Activated gamma-delta T cell (primary cell): ENCODE measurements around the gene RAD50.
"Not testable (repeated sequence)": the region's sequence is repeated elsewhere in the genome, so short reads cannot be mapped to it uniquely, and the experiment has no call there.

ENCODE experiments used
- DNase-seq: peaks from one replicate; lab custom pipeline; 2025; lab: John Stamatoyannopoulos, UW

The RAD50 gene

GRCh38 chr5:132557478-132558172 lies 848 bp downstream of the RAD50 start:
- no peak for DNase-seq

- DNase-seq, result no peak
Measured at GRCh38 chr5:132559383-132560060, 2.7 kb downstream of the RAD50 start.

GRCh38 chr5:132561601-132562000 lies 4.8 kb downstream of the RAD50 start:
- DNase-seq, result no peak

GRCh38 chr5:132564555-132564954 lies 7.8 kb downstream of the RAD50 start:
- DNase-seq, result not testable (repeated sequence)

GRCh38 chr5:132566657-132567056 lies 9.9 kb downstream of the RAD50 start:
- no peak for DNase-seq

- DNase-seq, result no peak
Measured at GRCh38 chr5:132576123-132576522, 19.3 kb downstream of the RAD50 start.

GRCh38 chr5:132584560-132584959 lies 27.8 kb downstream of the RAD50 start:
- not testable (repeated sequence) for DNase-seq

- DNase-seq, result no peak
Measured at GRCh38 chr5:132586063-132586462, 29.3 kb downstream of the RAD50 start.

- no peak for DNase-seq
Measured at GRCh38 chr5:132589467-132589866, 32.7 kb downstream of the RAD50 start.

GRCh38 chr5:132591145-132591544 lies 34.4 kb downstream of the RAD50 start:
- no peak for DNase-seq

- no peak for DNase-seq
Measured at GRCh38 chr5:132592521-132592920, 35.7 kb downstream of the RAD50 start.

GRCh38 chr5:132594170-132594569 lies 37.4 kb downstream of the RAD50 start:
- no peak for DNase-seq

GRCh38 chr5:132595624-132596023 lies 38.8 kb downstream of the RAD50 start:
- no peak for DNase-seq

GRCh38 chr5:132601071-132601728 lies 44.4 kb downstream of the RAD50 start:
- DNase-seq, result no peak

GRCh38 chr5:132607095-132607494 lies 50.3 kb downstream of the RAD50 start:
- DNase-seq, result no peak

- no peak for DNase-seq
Measured at GRCh38 chr5:132608107-132608506, 51.3 kb downstream of the RAD50 start.

GRCh38 chr5:132611965-132612364 lies 55.2 kb downstream of the RAD50 start:
- no peak for DNase-seq

- DNase-seq, result no peak
Measured at GRCh38 chr5:132612846-132613245, 56.1 kb downstream of the RAD50 start.

GRCh38 chr5:132621699-132622098 lies 64.9 kb downstream of the RAD50 start:
- no peak for DNase-seq

- no peak for DNase-seq
Measured at GRCh38 chr5:132622608-132623007, 65.8 kb downstream of the RAD50 start.

- no peak for DNase-seq
Measured at GRCh38 chr5:132627470-132627869, 70.7 kb downstream of the RAD50 start.

GRCh38 chr5:132628814-132629213 lies 72.0 kb downstream of the RAD50 start:
- DNase-seq, result no peak
